MM.1S (cell line): ENCODE results near the gene AMY2B.
"Not testable (repeated sequence)": the region's sequence is repeated elsewhere in the genome, so short reads cannot be mapped to it uniquely, and the experiment has no call there.

Source experiments
- DNase-seq: peaks from one replicate; pipeline ENCODE4 v3.0.0-alpha.2; 2015
- H2AFZ ChIP-seq: fragments of 300-600 bp; sonication (generic); 2 replicates; pipeline ENCODE4 v1.6.0; 2016; ENCODE audit warnings: antibody characterized with exemption, low read length
- H3F3A ChIP-seq: fragments of 300-600 bp; sonication (generic); 2 replicates; pipeline ENCODE4 v1.6.1; 2016; ENCODE audit warnings: mild to moderate bottlenecking, antibody characterized with exemption, low read length, moderate library complexity, mixed read lengths; ENCODE audit not compliant: insufficient read depth
- H3K27ac ChIP-seq: fragments of 300-600 bp; sonication (generic); 2 replicates; pipeline ENCODE4 v1.5.1; 2016; ENCODE audit warnings: mild to moderate bottlenecking, low read length
- H3K27me3 ChIP-seq: fragments of 300-600 bp; sonication (generic); replicated peaks from 2 replicates; pipeline ENCODE4 v1.6.0; 2016; ENCODE audit warnings: low read length; ENCODE audit not compliant: insufficient read depth
- H3K36me3 ChIP-seq: fragments of 300-600 bp; sonication (generic); replicated peaks from 2 replicates; pipeline ENCODE4 v1.6.1; 2016; ENCODE audit warnings: mild to moderate bottlenecking, low read length, mixed read lengths; ENCODE audit not compliant: insufficient read depth
- H3K4me1 ChIP-seq: fragments of 300-600 bp; sonication (generic); 2 replicates; pipeline ENCODE4 v1.6.1; 2016; ENCODE audit warnings: low read length, mixed read lengths
- H3K4me2 ChIP-seq: fragments of 300-600 bp; sonication (generic); 2 replicates; pipeline ENCODE4 v1.6.0; 2016; ENCODE audit warnings: low read depth, low read length
- H3K4me3 ChIP-seq: fragments of 300-600 bp; sonication (generic); 2 replicates; pipeline ENCODE4 v1.5.1; 2016; ENCODE audit warnings: low read length, mixed read lengths
- H3K79me2 ChIP-seq: fragments of 300-600 bp; sonication (generic); 2 replicates; pipeline ENCODE4 v1.6.1; 2016; ENCODE audit warnings: mixed run types, low read length, mixed read lengths
- H3K9ac ChIP-seq: fragments of 300-600 bp; sonication (generic); 2 replicates; pipeline ENCODE4 v1.6.1; 2016; ENCODE audit warnings: low read length, mixed read lengths
- H3K9me2 ChIP-seq: fragments of 300-600 bp; sonication (generic); replicated peaks from 2 replicates; pipeline ENCODE4 v1.6.1; 2016; ENCODE audit warnings: mild to moderate bottlenecking, low read length, mixed read lengths; ENCODE audit not compliant: insufficient read depth
- H3K9me3 ChIP-seq: fragments of 300-600 bp; sonication (generic); replicated peaks from 2 replicates; pipeline ENCODE4 v1.6.1; 2016; ENCODE audit warnings: mild to moderate bottlenecking, low read length, mixed read lengths; ENCODE audit not compliant: insufficient read depth
- H4K20me1 ChIP-seq: fragments of 300-600 bp; sonication (generic); 2 replicates; pipeline ENCODE4 v1.6.1; 2016; ENCODE audit warnings: mild to moderate bottlenecking, low read length, moderate library complexity, mixed read lengths; ENCODE audit not compliant: insufficient read depth
- EZH2 ChIP-seq: fragments of 300-600 bp; sonication (generic); optimal IDR thresholded peaks from 2 replicates; pipeline ENCODE3; 2017; ENCODE audit warnings: low read depth, mild to moderate bottlenecking, antibody characterized with exemption, low read length, mixed read lengths
- EZH2phosphoT487 ChIP-seq: fragments of 300-600 bp; sonication (generic); IDR thresholded peaks from 2 replicates; pipeline ENCODE4 v1.6.1; 2018; ENCODE audit warnings: antibody characterized with exemption, low read length
- TF ChIP-seq, protein P1 (sequence below): fragments of 300-600 bp; sonication (generic); IDR thresholded peaks from 2 replicates; pipeline ENCODE4 v1.5.1; 2016; ENCODE audit warnings: antibody characterized with exemption, low read length, mixed read lengths

Gene AMY2B

DNA sequence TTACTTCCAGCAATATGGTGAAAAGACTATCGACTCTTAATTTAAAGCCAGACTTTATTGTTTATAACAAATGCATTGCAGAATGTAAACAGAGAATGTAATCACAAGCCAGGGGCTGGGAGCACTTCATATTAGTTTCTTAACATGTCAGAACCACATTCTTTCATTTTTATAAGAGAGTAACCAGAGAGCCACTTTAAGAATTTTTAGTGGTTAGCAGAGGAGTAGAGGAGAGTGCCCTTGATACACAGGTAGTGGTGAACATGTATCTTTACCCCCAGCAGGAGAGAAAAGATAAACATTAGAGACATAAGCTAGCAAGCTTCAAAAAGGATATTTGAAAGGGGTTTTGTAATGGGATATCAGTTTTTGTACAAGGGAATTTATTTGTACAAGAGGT is 11.1 kb downstream of the AMY2B start:
- Histone ChIP-seq H3K27me3 (no peaks in the 10 kb centered on the region), H3K9me2 (no peaks in the 10 kb centered on the region), H4K20me1 (no peaks in the 10 kb centered on the region), H3K36me3 (no peaks in the 10 kb centered on the region), H3K4me3 (no peak overlapping the region), H3K9ac (no peak overlapping the region), H3K27ac (no peak overlapping the region), H3K4me1 (no peaks in the 10 kb centered on the region), H2AFZ (no peak overlapping the region), H3K79me2 (no peaks in the 10 kb centered on the region), H3K9me3 (no peaks in the 10 kb centered on the region), H3K4me2 (no peak overlapping the region), H3F3A (no peaks in the 10 kb centered on the region)
- TF ChIP-seq EZH2phosphoT487 (no peak), EZH2 (no peak)
- TF ChIP-seq, protein P1, sequence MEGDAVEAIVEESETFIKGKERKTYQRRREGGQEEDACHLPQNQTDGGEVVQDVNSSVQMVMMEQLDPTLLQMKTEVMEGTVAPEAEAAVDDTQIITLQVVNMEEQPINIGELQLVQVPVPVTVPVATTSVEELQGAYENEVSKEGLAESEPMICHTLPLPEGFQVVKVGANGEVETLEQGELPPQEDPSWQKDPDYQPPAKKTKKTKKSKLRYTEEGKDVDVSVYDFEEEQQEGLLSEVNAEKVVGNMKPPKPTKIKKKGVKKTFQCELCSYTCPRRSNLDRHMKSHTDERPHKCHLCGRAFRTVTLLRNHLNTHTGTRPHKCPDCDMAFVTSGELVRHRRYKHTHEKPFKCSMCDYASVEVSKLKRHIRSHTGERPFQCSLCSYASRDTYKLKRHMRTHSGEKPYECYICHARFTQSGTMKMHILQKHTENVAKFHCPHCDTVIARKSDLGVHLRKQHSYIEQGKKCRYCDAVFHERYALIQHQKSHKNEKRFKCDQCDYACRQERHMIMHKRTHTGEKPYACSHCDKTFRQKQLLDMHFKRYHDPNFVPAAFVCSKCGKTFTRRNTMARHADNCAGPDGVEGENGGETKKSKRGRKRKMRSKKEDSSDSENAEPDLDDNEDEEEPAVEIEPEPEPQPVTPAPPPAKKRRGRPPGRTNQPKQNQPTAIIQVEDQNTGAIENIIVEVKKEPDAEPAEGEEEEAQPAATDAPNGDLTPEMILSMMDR, result no peak
- no peak for DNase-seq

DNA sequence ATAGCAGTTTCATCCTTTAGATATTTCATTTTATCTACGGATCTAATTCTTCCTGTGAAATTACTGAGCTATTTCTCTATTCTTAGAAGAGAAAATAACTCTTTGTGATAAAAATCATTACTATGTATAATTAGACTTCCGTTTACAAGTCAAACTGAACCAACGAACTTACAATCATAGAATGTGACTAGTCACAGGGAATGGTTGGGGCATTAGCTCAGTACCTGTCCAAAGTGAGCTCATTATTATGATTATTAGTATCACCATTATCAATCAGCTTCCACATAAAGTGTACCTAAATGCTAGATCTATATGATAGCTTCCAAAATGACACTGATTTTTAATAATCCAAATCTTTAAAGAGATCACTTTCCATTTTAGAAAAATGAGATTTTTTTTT is 12.5 kb downstream of the AMY2B start:
- H4K20me1 ChIP-seq, result no peaks in the 10 kb centered on the region
- H3K36me3 ChIP-seq, result no peaks in the 10 kb centered on the region
- no peaks in the 10 kb centered on the region for H3F3A ChIP-seq
- no peak overlapping the region for H3K27ac ChIP-seq
- no peaks in the 10 kb centered on the region for H3K9me3 ChIP-seq
- no peaks in the 10 kb centered on the region for H3K79me2 ChIP-seq
- H3K27me3 ChIP-seq, result no peaks in the 10 kb centered on the region
- no peak overlapping the region for H3K4me2 ChIP-seq
- H3K9ac ChIP-seq, result no peak overlapping the region
- H3K9me2 ChIP-seq, result no peaks in the 10 kb centered on the region
- DNase-seq, result no peak
- TF ChIP-seq EZH2phosphoT487, result no peak
- TF ChIP-seq, protein P1, result no peak
- TF ChIP-seq EZH2, result no peak
- H2AFZ ChIP-seq, result no peak overlapping the region
- H3K4me3 ChIP-seq, result no peak overlapping the region
- no peaks in the 10 kb centered on the region for H3K4me1 ChIP-seq

DNA sequence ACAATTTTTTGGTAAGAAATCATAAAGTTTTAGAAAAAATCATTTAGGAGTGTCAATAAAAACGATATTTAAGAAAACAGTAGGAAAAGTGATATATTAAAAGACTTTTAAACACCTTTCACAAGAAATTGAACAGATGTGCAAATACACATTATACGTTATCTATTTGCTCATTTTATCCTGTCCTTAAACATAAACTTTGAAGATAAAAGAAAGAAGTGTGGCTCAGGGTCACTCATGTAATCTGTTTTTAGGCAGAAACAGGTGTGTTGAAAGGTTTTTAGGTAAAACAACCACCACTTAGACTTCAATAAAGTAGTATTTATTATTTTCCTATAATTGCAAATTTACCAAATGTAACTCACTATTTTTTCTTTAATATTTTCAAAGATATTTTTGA is 13.1 kb downstream of the AMY2B start:
- no peaks in the 10 kb centered on the region for H3F3A ChIP-seq
- H3K27me3 ChIP-seq, result no peaks in the 10 kb centered on the region
- no peak overlapping the region for H3K27ac ChIP-seq
- H3K4me3 ChIP-seq, result no peak overlapping the region
- TF ChIP-seq EZH2 (no peak), EZH2phosphoT487 (no peak)
- TF ChIP-seq, protein P1, result no peak
- H3K36me3 ChIP-seq, result no peaks in the 10 kb centered on the region
- no peaks in the 10 kb centered on the region for H4K20me1 ChIP-seq
- H3K9me3 ChIP-seq, result no peaks in the 10 kb centered on the region
- H3K79me2 ChIP-seq, result no peaks in the 10 kb centered on the region
- H3K4me1 ChIP-seq, result no peaks in the 10 kb centered on the region
- no peak for DNase-seq
- no peaks in the 10 kb centered on the region for H3K9me2 ChIP-seq
- H3K4me2 ChIP-seq, result no peak overlapping the region
- H2AFZ ChIP-seq, result no peak overlapping the region
- no peak overlapping the region for H3K9ac ChIP-seq

GRCh38 chr1:103602740-103603139 is 31.4 kb downstream of the AMY2B start:
- not testable (repeated sequence) for H3K9ac ChIP-seq, H3K4me1 ChIP-seq, H3K27ac ChIP-seq, H3K36me3 ChIP-seq, H2AFZ ChIP-seq, H4K20me1 ChIP-seq, H3K9me3 ChIP-seq, H3F3A ChIP-seq, H3K4me2 ChIP-seq, H3K79me2 ChIP-seq, H3K27me3 ChIP-seq, DNase-seq, H3K9me2 ChIP-seq, H3K4me3 ChIP-seq
